ENCODE measurements around the gene C20orf202.
"Not testable (repeated sequence)": the region's sequence is repeated elsewhere in the genome, so short reads cannot be mapped to it uniquely, and the experiment has no call there.

C20orf202 gene

DNA sequence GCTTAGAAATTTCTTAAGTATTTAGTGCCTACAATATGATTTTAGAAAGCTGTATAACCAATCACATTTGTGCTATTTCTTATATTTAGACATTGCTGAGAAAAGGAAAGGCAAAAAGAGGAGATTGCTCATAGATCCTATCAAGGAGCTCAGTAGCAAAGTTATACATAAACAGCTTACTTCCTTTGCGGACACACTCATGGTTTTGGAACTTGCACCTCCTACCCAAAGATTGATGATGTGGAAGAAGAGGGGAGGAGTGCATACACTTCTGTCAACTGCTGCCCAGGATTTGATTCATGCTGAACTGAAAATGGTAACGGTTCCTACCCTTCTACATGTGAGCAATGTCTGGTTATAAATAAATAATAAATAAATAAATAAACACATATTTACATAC lies 39.3 kb downstream of the C20orf202 start:
- H3K4me3 ChIP-seq (ENCODE audit: low read depth, low read length) = no peak overlapping the region
- TF ChIP-seq CTCF (IDR thresholded peaks at IDR 0.05; ENCODE audit: borderline replicate concordance, insufficient read depth, low read depth, low read length) = no peak

GRCh38 chr20:1245578-1245977 lies 42.3 kb downstream of the C20orf202 start:
- TF ChIP-seq CTCF (IDR thresholded peaks at IDR 0.05; ENCODE audit: borderline replicate concordance, insufficient read depth, low read depth, low read length) = no peak
- H3K4me3 ChIP-seq (ENCODE audit: low read depth, low read length) = no peak overlapping the region

- no peak for TF ChIP-seq CTCF (IDR thresholded peaks at IDR 0.05; ENCODE audit: borderline replicate concordance, insufficient read depth, low read depth, low read length)
- no peak overlapping the region for H3K4me3 ChIP-seq (ENCODE audit: low read depth, low read length)
These were observed 44.4 kb downstream of the C20orf202 start for GRCh38 chr20:1247689-1248088.

DNA sequence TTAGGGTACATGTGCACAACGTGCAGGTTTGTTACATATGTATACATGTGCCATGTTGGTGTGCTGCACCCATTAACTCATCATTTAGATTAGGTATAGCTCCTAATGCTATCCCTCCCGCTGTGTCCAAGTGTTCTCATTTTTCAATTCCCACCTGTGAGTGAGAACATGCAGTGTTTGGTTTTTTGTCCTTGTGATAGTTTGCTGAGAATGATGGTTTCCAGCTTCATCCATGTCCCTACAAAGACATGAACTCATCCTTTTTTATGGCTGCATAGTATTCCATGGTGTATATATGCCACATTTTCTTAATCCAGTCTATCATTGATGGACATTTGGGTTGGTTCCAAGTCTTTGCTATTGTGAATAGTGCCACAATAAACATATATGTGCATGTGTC lies 47.0 kb downstream of the C20orf202 start:
- H3K4me3 ChIP-seq (ENCODE audit: low read depth, low read length) = not testable (repeated sequence)

- no peak overlapping the region for H3K4me3 ChIP-seq (ENCODE audit: low read depth, low read length)
- no peak for TF ChIP-seq CTCF (IDR thresholded peaks at IDR 0.05; ENCODE audit: borderline replicate concordance, insufficient read depth, low read depth, low read length)
These were observed 49.2 kb downstream of the C20orf202 start for GRCh38 chr20:1252416-1252815.

- TF ChIP-seq CTCF (IDR thresholded peaks at IDR 0.05; ENCODE audit: borderline replicate concordance, insufficient read depth, low read depth, low read length) = no peak
- H3K4me3 ChIP-seq (ENCODE audit: low read depth, low read length) = no peak overlapping the region
These were observed 51.0 kb downstream of the C20orf202 start for GRCh38 chr20:1254254-1254653.

DNA sequence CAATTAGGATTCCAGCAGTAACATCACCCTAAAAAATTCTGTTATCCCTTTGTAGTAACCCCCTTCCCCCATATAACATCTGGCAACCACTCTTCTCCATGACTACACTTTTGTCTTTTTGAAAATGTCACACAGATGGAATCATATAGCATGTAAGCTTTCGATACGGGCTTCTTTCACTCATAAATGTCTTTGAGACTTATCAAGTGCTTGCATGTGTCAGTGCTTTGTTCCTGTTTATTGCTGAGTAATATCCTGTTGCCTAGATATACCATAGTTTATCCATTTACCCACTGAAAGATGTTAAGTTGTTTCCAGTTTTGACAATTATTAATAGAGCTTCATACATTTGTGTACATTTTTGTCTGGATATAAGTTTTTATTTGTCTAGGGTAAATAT lies 52.4 kb downstream of the C20orf202 start:
- H3K4me3 ChIP-seq (ENCODE audit: low read depth, low read length) = no peak overlapping the region
- TF ChIP-seq CTCF (IDR thresholded peaks at IDR 0.05; ENCODE audit: borderline replicate concordance, insufficient read depth, low read depth, low read length) = no peak

All from GM12875 (cell line).